Liver (tissue), 9 donors: ENCODE measurements around the gene BPIFB4. TPM values are rescaled to one million over a fixed set of nuclear protein-coding genes. Genes with fewer than 3 reads are reported as not detected.
A peak's percentile ranks its signal among the peaks of the same experiment; 100 is the strongest.
"Not testable (repeated sequence)": the region's sequence is repeated elsewhere in the genome, so short reads cannot be mapped to it uniquely, and the experiment has no call there.

Experiments
- DNase-seq: peaks from one replicate; pipeline ENCODE4 v3.0.0-alpha.2; 2017; ENCODE audit warnings: low spot score
- H3K27ac ChIP-seq, 2 donors: one replicate each; pipeline ENCODE4 v1.7.0; 2013; ENCODE audit warnings: inconsistent platforms in 2 of 2, low read length in 2 of 2, control low read depth in 1 of 2, low read depth in 1 of 2, mild to moderate bottlenecking in 1 of 2
- H3K27me3 ChIP-seq, 4 donors: one replicate each; pipeline versions ENCODE4 v1.6.1 to v1.7.0; 2013; ENCODE audit warnings: low read length in 3 of 4, inconsistent platforms in 1 of 4, mild to moderate bottlenecking in 1 of 4, moderate library complexity in 1 of 4; ENCODE audit not compliant: control insufficient read depth in 4 of 4, insufficient read depth in 4 of 4
- H3K36me3 ChIP-seq, 4 donors: one replicate each; pipeline versions ENCODE4 v1.6.1 to v1.7.0; 2013; ENCODE audit warnings: low read length in 3 of 4, mild to moderate bottlenecking in 3 of 4, low read depth in 1 of 4, moderate library complexity in 1 of 4; ENCODE audit not compliant: control insufficient read depth in 4 of 4, insufficient read depth in 3 of 4
- H3K4me1 ChIP-seq, 4 donors: one replicate each; pipeline versions ENCODE4 v1.6.1 to v1.7.0; 2013; ENCODE audit warnings: low read length in 3 of 4, mild to moderate bottlenecking in 3 of 4, moderate library complexity in 1 of 4; ENCODE audit not compliant: control insufficient read depth in 4 of 4, insufficient read depth in 4 of 4
- H3K4me3 ChIP-seq, 3 donors: one replicate each; pipeline versions ENCODE4 v1.6.1 to v1.7.0; 2013; ENCODE audit warnings: low read length in 3 of 3, control low read depth in 1 of 3, low read depth in 1 of 3, mild to moderate bottlenecking in 1 of 3
- H3K9ac ChIP-seq, 2 donors: one replicate each; pipeline ENCODE4 v1.7.0; 2013; ENCODE audit warnings: low read length in 2 of 2, mild to moderate bottlenecking in 2 of 2, moderate library complexity in 2 of 2, control low read depth in 1 of 2, low read depth in 1 of 2
- H3K9me3 ChIP-seq, 4 donors: one replicate each; pipeline versions ENCODE4 v1.6.1 to v1.7.0; 2013; ENCODE audit warnings: low read length in 3 of 4; ENCODE audit not compliant: control insufficient read depth in 4 of 4
- EGR1 ChIP-seq, 2 donors: IDR thresholded peaks; 2 replicates each; pipeline ENCODE4 v1.6.1; 2016 to 2018; ENCODE audit warnings: antibody characterized with exemption in 2 of 2, low read depth in 2 of 2
- FOXA1 ChIP-seq: IDR thresholded peaks from 2 replicates; pipeline ENCODE4 v1.6.1; 2016; ENCODE audit warnings: antibody characterized with exemption
- FOXA2 ChIP-seq: IDR thresholded peaks from 2 replicates; pipeline ENCODE4 v1.6.1; 2016; ENCODE audit warnings: antibody characterized with exemption
- GABPA ChIP-seq, 2 donors: IDR thresholded peaks in 1 of 2; conservative IDR thresholded peaks in 1 of 2; 2 replicates each; pipeline ENCODE4 v1.6.1; 2016; ENCODE audit warnings: antibody characterized with exemption in 2 of 2, mild to moderate bottlenecking in 1 of 2, moderate library complexity in 1 of 2
- HNF4A ChIP-seq, 2 donors: conservative IDR thresholded peaks; 2 replicates each; pipeline ENCODE4 v1.6.1; 2016; ENCODE audit warnings: antibody characterized with exemption in 2 of 2, mild to moderate bottlenecking in 2 of 2
- HNF4G ChIP-seq: IDR thresholded peaks from 2 replicates; pipeline ENCODE4 v1.6.1; 2016; ENCODE audit warnings: antibody characterized with exemption
- JUND ChIP-seq, 2 donors: IDR thresholded peaks; 2 replicates each; pipeline ENCODE4 v1.6.1; 2016; ENCODE audit warnings: antibody characterized with exemption in 2 of 2
- MAX ChIP-seq: IDR thresholded peaks from 2 replicates; pipeline ENCODE4 v1.6.1; 2016; ENCODE audit warnings: antibody characterized with exemption
- NR2F2 ChIP-seq: IDR thresholded peaks from 2 replicates; pipeline ENCODE4 v1.6.1; 2016; ENCODE audit warnings: antibody characterized with exemption
- RAD21 ChIP-seq, 2 donors: IDR thresholded peaks; 2 replicates each; pipeline ENCODE4 v1.6.1; 2016; ENCODE audit warnings: antibody characterized with exemption in 2 of 2, mild to moderate bottlenecking in 2 of 2
- REST ChIP-seq: IDR thresholded peaks from 2 replicates; pipeline ENCODE4 v1.6.1; 2016; ENCODE audit warnings: antibody characterized with exemption, mild to moderate bottlenecking
- RXRA ChIP-seq, 2 donors: IDR thresholded peaks; 2 replicates each; pipeline ENCODE4 v1.6.1; 2017 to 2018; ENCODE audit warnings: antibody characterized with exemption in 2 of 2, mild to moderate bottlenecking in 1 of 2
- SP1 ChIP-seq: IDR thresholded peaks from 2 replicates; pipeline ENCODE4 v1.6.1; 2018; ENCODE audit warnings: antibody characterized with exemption, mild to moderate bottlenecking
- YY1 ChIP-seq: IDR thresholded peaks from 2 replicates; pipeline ENCODE4 v1.6.1; 2016; ENCODE audit warnings: antibody characterized with exemption, mild to moderate bottlenecking
- ZBTB33 ChIP-seq: IDR thresholded peaks from 2 replicates; pipeline ENCODE4 v1.6.1; 2016; ENCODE audit warnings: antibody characterized with exemption
- WGBS: extraction: QIAGEN DNeasy Blood & Tissue Kit; methylation state at CpG from one replicate; pipeline ENCODE4 v1.1.7; 2013; 5-methylcytosine and 5-hydroxymethylcytosine counted together
- polyA plus RNA-seq, 2 donors: library from polyadenylated mRNA; stranded (reverse) in 1 of 2; unstranded in 1 of 2; fragments of 200-250 nt in 1 of 2; fragments of >200 nt in 1 of 2; fragmentation: Nextera tagmentation in 1 of 2; extraction: Ambion mirVana in 1 of 2; gene quantifications; one replicate each; pipeline versions ENCODE4 v1.2.1 to v1.2.3, GENCODE V29; 2013 to 2015
- total RNA-seq, 2 donors: library from RNA; depleted of rRNA; stranded (reverse); fragments of >200 nt; gene quantifications; one replicate each; pipeline ENCODE4 v1.2.3, GENCODE V29; 2014
- donor health status: healthy.
- donor health status: healthy.
- donor health status: healthy.
- donor health status: healthy.
- donor health status: healthy.

Gene BPIFB4
- total and polyA plus RNA-seq, 4 donors, result 0.16 TPM; not detected in 3

- TF ChIP-seq EGR1 (IDR thresholded peaks at IDR 0.05; ENCODE audit: low read depth in 2 of 2) (no peak), NR2F2 (peak; percentile 25), RXRA (IDR thresholded peaks at IDR 0.05) (peak in 1 of 2 donors; percentile 22)
- Histone ChIP-seq H3K36me3 (no peaks in the 10 kb centered on the region), H3K9me3 (no peaks in the 10 kb centered on the region), H3K27me3 (no peaks in the 10 kb centered on the region), H3K27ac (no peak overlapping the region), H3K9ac (no peak overlapping the region), H3K4me3 (no peak overlapping the region), H3K4me1 (peaks cover 0 to 3% (median 0%) of the 10 kb centered on the region in 4 donors)
- WGBS, result 79% methylated on average over 8 of the region's 8 CpGs
- DNase-seq, result no peak
Observed at GRCh38 chr20:33105316-33105924, 26.0 kb downstream of the BPIFB4 start.

GRCh38 chr20:33106058-33106620 lies 26.7 kb downstream of the BPIFB4 start:
- H3K27me3 ChIP-seq, H3K36me3 ChIP-seq, H3K9ac ChIP-seq, DNase-seq, H3K4me3 ChIP-seq, H3K9me3 ChIP-seq, H3K27ac ChIP-seq, H3K4me1 ChIP-seq: not testable (repeated sequence)
- WGBS, result 41% methylated on average over 7 of the region's 7 CpGs
- peak; percentile 74 to 91 for TF ChIP-seq RXRA (IDR thresholded peaks at IDR 0.05)
- peak; percentile 46 to 77 for TF ChIP-seq HNF4A (conservative IDR thresholded peaks at IDR 0.05)
- peak; percentile 77 for TF ChIP-seq ZBTB33
- TF ChIP-seq HNF4G, result peak; percentile 19
- peak in 1 of 2 donors; percentile 34 for TF ChIP-seq GABPA (IDR thresholded peaks at IDR 0.05 in 1 of 2, conservative IDR thresholded peaks at IDR 0.05 in 1 of 2)
- TF ChIP-seq FOXA1, result peak; percentile 94
- peak; percentile 81 for TF ChIP-seq MAX
- TF ChIP-seq REST, result peak; percentile 88
- TF ChIP-seq RAD21 (IDR thresholded peaks at IDR 0.05), result peak; percentile 55 to 60
- peak; percentile 79 for TF ChIP-seq YY1
- TF ChIP-seq EGR1 (IDR thresholded peaks at IDR 0.05; ENCODE audit: low read depth in 2 of 2), result peak; percentile 73 to 90
- peak; percentile 96 for TF ChIP-seq FOXA2
- peak; percentile 95 to 97 for TF ChIP-seq JUND (IDR thresholded peaks at IDR 0.05)
- peak; percentile 88 for TF ChIP-seq SP1
